ENCODE results near the gene MALRD1.

MALRD1 gene

DNA sequence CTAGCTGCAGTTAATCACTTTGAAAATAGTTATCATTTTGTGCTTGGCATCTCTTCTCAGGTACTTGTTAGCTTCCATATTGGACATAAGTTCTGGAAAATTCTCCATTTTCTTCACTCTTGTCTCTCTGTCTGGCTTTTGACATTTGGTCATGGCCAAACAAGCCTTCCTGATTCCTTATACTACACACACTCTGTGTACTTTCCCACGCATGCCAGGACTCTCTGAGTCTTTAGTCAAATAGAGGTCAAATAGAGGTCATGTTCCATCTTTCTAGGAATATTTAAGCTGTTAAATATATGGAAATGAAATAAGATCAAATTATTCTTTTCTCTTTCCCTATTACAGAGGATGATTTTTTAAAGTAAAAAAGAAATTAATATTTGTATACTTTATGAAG, 532.1 kb downstream of the MALRD1 start:
- DNase-seq: no peak

DNA sequence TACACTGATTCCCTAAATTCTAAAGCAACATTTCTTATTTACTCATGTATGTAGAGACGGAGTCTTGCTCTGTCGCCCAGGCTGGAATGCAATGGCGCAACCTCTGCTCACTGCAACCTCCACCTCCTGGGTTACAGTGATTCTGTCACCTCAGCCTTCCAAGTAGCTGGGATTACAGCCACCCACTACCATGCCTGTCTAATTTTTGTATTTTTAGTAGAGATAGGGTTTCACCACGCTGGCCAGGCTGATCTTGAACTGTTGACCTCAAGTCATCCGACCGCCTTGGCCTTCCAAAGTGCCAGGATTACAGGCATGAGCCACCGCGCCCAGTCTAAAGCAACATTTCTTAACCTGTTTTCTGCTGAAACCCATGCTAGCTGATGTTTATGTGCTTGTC, 540.0 kb downstream of the MALRD1 start:
- no peak for DNase-seq

DNA sequence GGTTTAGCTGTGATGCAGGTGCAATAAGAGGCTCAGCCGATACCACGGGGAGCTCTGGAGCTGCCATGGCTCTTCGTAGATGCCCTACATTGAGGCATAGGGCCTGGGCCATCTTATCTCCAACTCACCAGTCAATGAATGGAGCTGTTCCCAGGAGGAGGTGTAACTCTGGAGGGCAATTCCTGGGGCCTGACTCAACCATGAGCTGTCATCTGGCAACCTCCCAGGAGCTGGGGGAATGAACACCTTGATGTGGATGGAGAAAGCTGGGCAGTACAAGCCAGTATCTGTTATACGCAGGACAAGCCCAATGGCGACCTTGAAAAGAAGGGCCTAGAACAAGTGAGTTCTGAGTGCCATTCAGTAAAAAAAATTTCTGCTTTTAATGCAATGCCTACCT, 543.7 kb downstream of the MALRD1 start:
- no peak for DNase-seq

DNA sequence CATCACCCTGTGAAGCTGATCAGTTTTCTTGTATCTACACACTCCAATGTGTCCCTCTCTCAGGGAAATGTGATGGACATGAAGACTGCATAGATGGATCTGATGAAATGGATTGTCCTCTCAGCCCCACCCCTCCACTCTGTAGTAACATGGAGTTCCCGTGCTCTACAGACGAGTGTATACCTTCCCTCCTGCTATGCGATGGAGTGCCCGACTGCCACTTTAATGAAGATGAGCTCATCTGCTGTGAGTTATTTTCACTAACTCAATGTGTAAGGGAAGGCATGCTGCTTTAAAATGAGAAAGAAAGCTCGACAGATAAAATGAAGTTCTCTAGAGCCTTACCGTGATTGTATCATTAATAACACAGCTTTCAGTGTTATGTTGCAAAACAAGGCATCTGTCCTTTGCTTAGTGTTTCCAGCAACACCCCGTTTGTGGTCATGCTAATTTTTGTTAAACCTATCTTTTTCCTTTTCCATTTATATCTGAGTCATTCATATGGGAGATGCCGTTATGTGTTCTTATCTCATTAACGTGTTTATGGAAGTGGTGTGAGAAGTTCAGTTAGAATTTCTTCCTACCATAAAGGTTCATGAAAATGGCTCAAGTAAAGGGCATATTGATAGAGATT, 546.7 kb downstream of the MALRD1 start:
- no peak for DNase-seq

DNA sequence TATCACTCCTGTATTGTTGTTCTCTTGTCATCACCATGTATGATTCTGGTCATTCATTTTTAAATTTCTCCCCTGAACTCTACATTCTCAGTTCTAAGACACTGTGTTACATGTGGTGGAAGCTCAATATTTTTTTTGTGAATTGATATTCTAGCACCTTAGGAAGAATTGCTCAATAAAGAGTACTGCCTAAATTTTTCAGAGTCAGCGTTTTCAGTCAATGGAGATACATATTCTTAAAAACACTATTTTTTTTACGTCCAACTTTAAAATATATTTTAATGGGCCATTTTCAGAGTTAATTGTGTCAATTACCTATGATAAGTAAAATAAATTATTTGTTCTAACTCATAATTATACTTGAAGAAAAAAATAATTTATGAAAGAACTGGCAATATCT, 557.2 kb downstream of the MALRD1 start:
- no peak for DNase-seq

DNA sequence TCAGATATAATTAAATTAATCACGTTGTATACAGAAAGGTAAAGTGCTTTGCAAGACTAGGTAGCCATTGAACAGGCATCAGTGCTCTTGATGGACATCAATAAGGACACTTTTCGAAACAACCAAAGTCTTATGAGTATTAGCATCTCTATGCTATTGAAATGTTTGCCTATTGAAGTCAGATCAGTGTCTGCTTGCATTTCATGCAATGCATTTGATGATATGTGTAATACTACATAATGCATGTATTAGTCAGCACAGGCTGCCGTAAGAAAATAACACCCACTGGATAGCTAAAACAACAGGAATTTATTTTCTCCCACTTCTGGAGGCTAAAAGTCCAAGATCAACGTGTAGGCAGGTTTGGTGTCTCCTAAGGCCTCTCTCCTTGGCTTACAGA, 558.4 kb downstream of the MALRD1 start:
- no peak for DNase-seq

DNA sequence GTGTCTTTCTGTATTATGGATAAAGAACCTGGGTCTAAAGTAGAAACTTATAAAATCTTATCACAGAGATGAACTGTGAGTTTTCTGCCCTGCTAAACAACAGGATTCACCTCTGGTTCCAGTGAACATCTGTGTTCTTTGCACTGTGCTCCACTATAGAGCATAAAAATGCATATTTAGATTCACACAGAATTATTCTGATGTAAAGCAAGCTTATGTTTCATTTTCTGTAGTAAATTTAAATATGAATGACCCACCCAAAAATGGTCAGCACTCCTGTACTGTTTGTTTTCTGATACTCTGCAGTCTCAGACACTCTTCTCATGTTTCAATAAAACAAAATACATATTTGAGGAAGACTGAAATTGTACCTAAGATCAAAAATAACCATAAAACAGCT, 563.2 kb downstream of the MALRD1 start:
- no peak for DNase-seq

DNA sequence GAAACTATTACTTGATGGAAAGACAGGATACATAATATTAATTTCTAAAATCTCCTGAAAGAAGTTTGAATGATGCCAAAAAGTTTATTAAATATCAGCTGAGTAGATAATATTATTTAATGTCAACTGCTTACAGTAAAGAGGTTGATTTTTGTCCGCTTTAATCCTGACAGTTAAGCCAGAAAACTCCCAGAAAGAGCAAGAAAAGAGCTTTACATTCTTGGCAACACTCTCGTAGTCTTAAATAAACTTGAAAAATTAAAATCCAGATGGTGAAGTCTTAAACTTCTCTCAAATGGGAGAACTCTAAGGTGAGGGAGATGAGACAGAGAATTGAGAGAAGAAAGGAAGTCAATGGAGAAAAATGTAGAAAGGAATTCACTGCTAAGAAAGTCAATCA, 568.4 kb downstream of the MALRD1 start:
- DNase-seq: no peak

DNA sequence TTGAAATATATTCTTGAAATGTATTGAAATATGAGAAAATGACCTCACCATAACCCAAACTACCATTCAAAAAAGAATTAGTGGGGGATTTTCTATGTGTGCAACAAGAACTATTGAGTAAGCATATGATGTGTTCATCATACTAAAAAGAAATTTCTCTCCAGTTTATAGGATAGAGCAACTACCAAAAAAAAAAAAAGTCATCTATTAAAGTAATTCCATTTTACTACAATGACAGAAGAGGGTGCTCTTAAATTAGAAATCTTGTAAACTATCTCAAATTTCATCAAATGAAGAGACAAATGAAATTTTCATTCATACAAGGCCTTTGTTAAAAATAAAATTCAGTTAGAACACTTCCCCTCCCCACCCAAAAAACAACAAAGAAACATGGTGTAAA, 572.2 kb downstream of the MALRD1 start:
- no peak for DNase-seq

DNA sequence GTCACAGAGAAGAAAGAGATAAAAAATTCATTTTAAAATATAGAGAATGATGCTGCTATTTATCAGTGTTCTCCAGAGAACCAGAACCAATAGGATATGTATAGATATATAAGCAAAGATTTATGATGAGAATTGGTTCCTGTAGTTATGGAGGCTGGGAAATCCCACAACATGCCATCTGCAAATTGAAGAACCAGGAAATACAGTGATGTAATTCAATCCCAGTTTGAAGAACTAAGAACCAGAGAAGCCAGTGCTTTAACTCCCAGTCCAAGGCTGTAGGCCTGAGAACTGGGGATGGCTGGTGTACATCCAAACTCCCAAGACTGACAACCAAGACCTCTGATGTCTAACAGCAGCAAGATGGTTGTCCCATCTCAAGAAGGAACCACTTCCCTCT, 574.7 kb downstream of the MALRD1 start:
- DNase-seq: no peak

DNA sequence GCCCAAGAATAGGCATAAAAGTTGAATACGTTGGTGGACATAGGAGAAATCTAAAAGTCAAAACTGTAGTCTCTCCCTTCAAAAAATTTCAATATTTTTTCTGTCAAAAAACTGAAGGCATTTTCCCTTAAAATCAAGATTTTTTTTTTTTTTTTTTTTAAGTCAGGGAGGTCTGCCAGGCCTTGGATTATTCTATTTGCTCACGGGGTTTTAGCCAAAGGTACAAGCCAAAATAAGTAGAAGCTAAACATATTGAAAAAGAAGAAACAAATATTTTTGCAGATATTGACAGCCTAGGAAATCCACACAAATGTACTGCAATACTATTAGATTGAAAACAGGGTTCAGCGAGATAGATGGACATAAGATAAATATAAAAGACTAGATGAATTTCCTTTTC, 577.6 kb downstream of the MALRD1 start:
- DNase-seq: no peak

DNA sequence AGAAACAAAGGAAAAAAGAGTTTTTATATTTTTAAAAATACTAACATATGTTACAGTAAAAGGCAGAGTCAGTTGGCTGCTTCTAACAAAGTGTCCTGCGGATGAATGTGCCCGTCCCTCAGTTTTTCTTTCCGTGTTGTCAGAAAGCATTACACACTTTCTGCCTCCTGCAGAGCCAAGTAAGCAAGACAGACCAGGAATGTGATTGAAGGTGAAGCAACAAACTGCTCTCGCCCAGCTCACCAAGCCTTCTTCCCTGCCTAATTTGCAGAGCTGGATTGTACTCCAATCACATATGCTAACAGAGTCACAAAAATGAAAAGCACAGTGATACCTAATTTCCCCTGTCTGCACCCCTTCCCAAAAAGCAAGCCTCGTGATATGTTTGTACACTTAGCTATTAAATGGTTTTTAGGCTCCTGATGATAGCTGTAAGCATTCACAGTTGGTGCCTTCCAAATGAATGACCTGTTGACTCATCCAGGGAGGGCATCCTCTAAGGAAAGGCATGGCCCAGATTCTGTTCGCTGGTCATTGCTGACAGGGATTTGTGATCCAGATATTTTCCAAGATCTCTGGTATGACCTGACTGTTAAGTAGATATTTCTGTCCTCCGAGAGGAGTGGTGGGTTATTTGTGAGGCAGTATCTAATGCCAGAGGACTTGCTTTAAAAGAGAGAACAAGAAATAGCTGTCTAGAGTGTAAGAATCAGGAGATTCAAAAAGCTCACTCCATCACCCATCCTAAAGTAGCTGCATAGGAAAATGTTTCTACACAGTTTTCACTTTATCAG, 580.4 kb downstream of the MALRD1 start:
- no peak for DNase-seq

DNA sequence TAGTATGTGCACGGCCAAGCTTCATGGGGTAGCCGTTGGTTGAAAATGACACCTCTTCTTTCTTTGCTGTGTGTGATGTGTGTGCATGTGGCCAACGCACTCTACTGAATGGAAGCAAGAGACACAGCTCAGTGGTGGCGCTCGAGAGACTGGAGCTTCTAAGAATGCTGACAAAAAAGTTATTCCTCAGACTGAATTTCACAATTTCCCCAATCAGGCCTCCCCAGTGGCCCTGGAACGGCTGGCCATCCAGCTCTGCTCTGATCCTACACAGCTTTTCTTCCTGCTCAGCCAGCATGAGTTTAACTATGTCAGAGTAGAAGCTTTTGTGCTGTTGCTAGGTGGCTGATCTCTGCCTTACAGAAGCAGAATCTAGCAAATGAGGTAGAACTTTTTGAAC, 581.0 kb downstream of the MALRD1 start:
- no peak for DNase-seq

DNA sequence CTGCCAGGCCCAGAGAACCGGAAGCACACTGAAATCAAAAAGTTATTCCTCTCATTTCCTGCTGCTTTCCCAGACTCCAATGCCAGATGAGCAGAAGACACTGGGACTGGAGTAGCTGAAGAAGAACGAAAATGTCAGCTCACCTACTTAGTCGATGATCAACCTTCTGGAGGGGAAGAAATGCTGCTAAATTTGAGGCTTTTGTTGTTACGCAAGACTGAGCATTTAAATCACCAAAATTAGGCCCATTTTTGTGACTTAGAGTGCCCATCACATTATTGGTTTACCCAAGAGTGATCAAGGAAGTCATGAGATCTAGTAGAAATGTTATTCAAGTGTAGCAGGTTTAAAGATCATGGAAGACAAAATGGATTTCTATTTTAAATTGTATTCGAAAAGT, 585.6 kb downstream of the MALRD1 start:
- DNase-seq: no peak

DNA sequence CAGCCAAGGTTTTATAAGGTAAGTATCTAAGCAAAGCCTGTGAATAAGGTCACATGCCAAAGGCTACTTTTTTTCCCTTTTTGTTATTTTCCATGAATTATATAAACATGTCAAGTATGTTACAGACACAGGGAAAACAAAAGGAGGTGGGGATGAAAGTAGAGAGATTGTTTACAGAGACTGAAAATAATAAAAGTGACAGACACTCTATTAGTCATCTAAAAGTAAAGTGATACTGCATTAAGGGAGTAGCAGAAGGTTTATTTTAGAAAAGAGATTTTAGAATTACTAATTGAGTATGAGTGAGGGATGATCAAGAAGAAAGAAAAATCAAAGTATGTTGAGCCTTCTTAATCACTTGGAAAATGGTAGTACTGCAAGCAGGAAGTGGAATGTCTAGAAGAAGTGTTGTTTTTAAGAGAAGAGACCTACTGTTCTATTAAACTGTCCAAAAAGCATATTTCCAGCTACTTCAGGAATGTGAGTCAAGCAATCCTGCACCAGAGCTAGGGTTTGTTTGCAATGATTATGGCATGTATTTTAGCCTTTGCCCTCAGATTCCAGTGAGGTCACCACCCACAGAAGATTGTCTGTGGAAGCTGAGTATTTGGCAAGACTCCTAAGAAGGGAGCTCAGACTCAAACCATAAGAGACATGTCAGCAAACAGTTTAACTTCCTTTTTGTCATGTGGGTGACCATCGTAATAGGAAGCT, 589.7 kb downstream of the MALRD1 start:
- no peak for DNase-seq

DNA sequence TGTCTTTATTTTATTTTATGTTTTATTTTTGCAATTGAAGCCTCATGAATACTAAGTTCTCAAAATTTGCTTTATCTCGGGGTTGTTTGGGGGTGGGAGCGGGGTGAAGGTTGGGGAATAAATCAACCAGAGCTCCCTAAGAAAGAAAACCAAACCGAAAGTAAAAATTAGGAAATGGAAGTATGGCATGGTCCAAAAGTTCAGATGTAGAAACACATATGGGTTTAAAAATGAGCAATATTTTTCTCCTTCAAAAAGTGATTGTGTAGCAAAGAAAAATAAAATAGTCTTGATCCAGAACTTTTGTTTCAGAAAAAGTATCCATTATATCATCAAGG, 590.3 kb downstream of the MALRD1 start:
- no peak for DNase-seq

DNA sequence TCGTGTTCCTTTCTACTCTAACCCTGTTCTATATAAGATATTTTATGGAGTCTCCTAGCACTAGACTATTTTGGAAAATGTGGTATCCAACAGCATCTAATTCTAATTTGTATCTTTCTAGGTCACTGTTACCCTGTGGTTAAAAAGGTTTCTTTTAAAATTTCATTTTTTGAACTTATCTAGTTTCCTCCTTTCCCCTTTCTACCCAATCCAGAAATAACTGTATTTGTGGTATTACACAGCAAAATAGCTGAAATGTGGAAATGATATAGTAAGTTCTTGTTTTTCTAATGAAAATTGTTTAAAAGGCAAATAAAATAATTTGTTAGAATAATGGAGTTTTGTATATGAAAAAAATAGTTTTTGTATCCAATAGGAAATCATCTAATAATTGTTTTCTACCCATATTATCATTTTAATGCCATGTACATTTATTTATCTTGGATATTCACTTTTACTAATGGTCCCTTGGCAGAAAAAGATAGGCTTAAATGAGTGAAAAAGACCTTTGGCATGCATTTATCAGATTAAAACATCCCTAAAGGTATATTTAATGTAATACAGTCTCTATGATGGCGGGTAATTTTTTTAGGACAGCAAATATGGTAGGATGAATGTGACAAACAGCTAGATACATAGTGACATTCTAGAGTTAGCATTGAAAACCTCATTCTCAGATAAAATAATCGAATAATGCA, 592.1 kb downstream of the MALRD1 start:
- no peak for DNase-seq

DNA sequence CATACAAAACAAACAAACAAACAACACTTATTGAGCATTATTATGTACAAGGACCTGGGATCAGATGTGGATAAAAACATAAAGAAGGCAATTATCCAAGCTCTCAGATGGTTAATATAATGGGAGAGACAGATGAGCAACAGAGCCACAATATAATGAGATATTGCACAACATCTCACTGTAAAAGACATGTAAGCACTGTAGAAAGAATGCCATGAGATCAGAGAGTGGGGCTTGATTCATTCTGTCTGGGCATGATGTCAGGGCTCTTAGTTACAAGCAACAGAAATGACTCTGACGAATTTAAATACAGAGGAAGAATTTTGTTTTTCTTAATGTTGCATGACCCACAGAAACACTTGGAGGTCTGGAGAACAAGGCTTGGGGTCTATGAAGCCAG, 602.9 kb downstream of the MALRD1 start:
- DNase-seq: no peak

DNA sequence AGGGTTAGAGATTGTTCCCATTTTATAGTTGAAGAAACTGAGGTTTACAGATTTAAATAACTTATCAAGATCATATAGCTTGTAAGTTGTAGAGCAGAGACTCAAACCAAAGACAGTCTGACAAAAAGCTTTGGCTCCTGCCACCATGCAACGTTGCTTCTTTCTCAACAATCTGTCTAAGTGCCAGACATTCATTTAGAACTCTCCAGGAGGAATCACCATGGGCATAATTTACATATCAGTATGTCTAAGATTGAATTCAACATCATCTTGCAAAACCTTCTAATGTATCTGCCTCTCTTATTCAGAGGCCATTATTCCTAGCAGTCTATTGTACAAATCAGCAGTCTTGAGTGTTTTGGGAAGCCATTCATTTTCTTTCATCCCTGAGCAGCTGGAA, 604.1 kb downstream of the MALRD1 start:
- no peak for DNase-seq

DNA sequence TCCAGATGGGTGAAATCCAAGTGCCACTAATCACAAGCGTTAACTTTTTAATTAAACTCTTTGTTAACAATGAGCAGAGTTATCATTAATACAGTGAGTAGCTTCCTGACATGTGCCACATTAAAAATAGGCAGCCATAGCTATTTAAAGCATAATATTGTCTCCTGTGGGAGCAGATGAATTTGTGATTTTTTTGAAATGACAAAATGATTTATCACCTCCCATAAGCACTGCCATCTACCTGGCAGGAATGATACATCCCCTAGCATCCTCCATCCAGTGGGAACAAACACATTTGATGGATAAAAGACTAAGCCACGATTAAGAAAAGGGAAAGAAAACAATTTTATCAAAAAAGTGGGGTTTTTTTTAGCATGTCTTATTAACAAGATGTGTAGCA, 605.3 kb downstream of the MALRD1 start:
- no peak for DNase-seq

DNA sequence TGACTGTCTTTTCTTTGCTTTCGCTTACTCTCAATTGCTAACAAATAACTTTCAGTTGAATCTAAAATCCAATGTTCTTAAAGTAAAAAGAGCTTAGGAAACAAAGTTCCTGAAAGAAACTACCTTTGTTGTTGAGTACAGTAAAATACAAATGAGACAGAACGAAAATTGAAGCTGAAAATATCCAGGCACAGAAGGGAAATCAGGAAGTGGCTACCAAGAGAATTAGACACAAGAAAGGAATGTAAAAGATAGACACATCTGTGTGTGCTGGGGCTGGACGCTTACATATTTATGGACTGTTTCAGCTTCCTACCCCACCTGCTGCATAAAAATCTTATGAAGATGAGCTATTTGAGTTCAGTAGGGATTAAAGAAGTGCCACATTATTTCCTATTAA, 606.0 kb downstream of the MALRD1 start:
- no peak for DNase-seq

DNA sequence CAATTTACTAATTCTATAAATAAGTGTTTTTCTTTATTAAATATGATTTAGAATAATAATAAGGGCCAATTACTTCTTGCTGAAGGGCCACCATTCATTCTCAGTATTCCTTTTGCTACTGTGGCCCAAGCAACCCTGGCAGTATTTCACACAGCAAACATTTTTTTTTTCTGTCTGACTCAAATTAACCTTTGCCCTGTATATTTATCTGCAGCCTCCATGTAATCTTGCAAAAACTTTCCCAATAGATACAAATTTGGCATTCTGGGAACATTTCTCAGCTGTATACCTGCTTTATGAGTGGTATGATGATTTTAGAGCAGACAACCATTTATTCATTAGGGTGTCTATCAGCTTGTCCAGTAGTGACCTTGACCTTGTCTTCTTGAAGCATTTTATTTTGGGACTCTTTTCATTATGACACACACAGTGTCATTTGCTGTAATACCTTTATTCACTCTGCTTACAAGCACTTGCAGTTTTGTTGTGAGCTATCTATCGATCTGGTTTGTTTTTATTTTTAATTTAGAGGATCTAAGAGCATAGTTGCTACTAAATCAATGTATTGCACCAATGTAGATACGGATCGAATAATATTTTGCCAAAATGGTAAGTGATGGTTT, 607.9 kb downstream of the MALRD1 start:
- no peak for DNase-seq

DNA sequence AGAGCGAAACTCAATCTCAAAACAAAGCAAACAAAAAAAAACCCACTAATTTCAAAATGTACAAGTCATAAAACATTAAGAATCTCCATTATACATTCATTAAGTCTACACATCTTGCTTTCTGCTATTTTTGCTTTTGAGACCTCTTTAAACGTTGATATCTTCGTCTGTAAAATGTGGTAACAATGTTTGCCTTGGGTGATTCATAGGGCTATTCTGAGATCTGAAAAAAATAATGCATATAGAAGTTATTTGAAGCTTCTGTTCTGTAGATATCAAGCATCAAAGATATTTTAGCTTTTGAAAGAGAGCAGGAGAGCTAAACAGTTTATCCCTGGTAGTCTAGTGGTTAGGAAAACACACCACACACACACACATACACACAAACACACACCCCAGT, 609.5 kb downstream of the MALRD1 start:
- no peak for DNase-seq
